Stimulated activated CD8-positive, alpha-beta memory T cell treated with anti-CD3 and anti-CD28 coated beads, Interleukin-2, amount 100 ng/mL, for 48 hours (primary cell): ENCODE results near the gene MTA3.
"Not testable (repeated sequence)": the region's sequence is repeated elsewhere in the genome, so short reads cannot be mapped to it uniquely, and the experiment has no call there.

Source experiments
- DNase-seq, 2 donors: peaks; one replicate each; pipeline ENCODE4 v3.0.0-alpha.2; 2020; ENCODE audit warnings: low read depth in 2 of 2

MTA3 gene

GRCh38 chr2:42567364-42567763 is 1.1 kb upstream of the MTA3 start:
- DNase-seq: no peak

DNA sequence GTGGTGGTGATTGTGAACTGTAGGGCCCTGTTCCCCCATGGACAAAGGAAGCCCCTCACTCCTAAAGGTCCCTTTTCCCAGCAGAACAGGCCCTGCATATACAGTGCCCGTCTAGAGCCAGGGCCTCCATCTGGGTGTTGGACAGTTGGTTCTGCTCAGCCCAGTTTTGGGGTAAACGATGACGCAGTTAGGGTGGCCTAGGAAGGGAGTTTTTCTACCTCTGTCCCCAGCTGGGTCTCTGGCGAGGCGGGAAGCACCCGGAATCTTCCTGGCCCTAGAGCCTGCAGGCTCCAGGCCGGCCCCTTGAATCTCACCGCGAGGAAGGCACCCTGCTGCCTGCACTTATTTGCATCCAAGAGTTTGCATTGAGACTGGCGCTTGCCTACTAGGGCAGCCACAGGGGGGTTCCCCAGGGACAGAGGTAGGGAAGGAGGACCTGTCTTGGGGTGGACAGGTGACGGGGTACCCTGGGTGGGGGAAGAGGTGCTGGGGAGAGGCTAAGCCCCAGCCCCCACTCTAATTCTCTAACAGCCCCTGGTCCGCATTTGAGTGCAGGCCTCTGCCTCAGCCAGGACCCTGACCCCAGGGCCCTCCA is 529 bp upstream of the MTA3 start:
- DNase-seq: no peak

GRCh38 chr2:42569116-42569711 is 782 bp downstream of the MTA3 start:
- no peak for DNase-seq

DNA sequence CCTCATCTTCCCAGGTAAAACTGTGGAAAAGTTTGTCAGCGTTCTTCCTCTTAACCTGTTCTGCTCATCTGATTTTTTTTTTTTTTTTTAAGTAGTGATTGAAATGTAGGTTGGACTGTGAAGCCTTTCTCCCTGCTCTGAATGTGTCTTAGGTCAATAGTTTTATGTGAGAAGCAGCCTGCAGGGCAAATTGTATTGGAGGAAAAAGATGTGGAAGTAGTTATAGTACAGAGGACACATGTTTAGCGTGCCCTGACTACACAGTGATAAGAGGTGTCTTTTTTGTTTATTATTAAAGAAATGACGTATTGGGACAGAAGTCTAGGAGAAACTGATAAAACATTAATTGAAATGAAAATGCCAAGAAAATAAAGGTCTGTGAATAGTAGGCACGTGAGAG is 1.5 kb downstream of the MTA3 start:
- DNase-seq: no peak

DNA sequence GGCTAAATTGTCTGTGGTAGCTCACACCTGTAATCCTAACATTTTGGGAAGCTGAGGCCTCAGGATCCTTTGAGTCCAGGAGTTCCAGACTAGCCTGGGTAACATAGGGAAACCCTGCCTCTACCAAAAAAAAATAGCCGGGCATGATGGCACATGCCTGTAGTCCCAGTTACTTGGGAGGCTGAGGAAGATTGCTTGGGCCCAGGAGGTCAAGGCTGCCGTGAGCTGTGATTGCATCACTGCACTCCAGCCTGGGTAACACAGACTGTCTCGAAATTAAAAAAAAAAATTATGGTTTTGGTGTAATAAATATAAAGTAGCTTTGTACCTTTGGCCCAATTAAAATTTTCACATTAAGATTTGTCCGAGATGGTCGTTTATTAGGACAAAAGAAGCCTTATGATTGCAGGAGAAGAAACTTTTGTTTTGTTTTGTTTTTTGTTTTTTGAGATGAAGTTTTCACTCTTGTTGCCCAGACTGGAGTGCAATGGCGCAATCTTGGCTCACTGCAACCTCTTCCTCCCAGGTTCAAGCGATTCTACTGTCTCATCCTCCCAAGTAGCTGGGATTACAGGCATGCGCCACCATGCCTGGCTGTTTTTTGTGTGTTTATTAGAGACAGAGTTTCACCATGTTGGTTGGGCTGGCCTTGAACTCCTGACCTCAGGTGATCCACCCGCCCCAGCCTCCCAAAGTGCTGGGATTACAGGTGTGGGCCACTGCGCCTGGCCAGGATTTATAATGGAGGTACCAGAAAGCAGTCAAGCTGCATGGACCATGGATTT is 4.1 kb downstream of the MTA3 start:
- no peak for DNase-seq

GRCh38 chr2:42573256-42573655 is 4.8 kb downstream of the MTA3 start:
- DNase-seq: no peak

DNA sequence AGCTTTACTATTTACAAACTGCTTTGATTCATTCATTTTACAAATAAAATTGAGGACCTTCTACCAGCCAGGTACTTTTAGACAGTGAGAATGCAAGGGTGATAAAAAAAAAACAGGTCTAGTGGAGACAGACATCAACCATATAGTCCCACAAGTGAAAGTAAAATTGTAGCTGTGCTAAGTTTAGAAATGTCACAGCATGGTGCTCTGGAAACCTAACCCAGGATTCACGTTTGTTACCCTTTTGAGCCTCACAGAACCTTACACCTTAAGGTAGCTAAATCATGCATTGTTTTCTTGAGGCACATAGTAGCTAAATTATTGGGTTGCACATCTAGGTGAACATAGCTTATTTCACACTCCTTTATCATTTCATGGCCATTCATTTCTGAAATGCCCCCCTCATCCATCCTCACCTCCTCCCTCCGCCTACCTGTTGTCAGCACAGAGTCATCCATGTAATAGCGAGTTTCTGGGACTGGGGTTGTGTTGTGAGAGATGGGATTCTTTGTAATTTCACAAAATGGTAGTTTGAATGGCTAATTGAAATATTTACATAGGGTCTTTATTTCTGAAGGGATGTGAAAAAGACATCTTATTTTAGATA is 7.1 kb downstream of the MTA3 start:
- no peak for DNase-seq

DNA sequence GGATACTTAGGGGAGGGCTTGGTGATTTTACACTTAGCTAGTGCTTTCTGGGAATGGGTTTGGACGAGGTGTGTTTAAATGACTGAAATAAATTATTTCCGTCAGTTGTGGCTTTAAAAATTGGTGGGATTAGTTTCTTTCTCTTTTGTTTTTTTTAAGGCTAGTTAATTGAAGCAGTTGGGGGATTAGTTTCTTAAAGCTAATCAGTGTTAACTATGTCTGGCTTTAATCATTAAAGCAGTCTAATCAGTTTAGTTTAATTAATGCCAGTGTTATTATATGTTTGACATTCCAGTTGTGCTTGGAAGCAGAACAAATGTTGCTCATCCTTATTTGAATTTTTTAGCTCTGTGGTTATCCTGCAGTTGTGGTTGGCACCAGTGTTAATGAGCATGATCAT is 10.2 kb downstream of the MTA3 start:
- DNase-seq: no peak

GRCh38 chr2:42581257-42581656 is 12.8 kb downstream of the MTA3 start:
- no peak for DNase-seq

- not testable (repeated sequence) for DNase-seq
Measured at GRCh38 chr2:42584628-42585027, 16.2 kb downstream of the MTA3 start.

- no peak for DNase-seq
Measured at GRCh38 chr2:42585779-42586178, 17.3 kb downstream of the MTA3 start.

GRCh38 chr2:42587526-42588117 is 19.2 kb downstream of the MTA3 start:
- no peak for DNase-seq

GRCh38 chr2:42588121-42588520 is 19.7 kb downstream of the MTA3 start:
- DNase-seq: no peak

GRCh38 chr2:42590176-42590575 is 21.7 kb downstream of the MTA3 start:
- no peak for DNase-seq

GRCh38 chr2:42593282-42593681 is 24.9 kb downstream of the MTA3 start:
- no peak for DNase-seq

DNA sequence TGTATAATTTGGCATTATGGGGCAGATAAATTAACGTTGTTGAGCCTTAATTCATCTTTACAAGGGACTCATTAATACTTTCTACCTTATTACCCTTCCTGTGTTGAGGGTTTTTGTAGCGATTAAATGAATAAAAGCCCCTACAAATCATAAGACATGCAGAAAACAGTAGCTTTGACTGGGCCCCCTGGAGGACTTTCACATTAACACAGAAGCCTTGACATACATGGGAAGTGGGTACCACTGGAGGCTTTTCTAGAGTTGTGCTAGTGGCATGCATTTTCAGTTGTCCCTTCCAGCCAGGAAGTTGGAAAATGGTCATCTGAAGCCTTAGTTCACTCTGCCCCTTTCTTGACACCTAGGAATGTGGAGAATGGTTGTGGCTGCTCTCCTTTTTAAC is 30.2 kb downstream of the MTA3 start:
- DNase-seq: no peak

DNA sequence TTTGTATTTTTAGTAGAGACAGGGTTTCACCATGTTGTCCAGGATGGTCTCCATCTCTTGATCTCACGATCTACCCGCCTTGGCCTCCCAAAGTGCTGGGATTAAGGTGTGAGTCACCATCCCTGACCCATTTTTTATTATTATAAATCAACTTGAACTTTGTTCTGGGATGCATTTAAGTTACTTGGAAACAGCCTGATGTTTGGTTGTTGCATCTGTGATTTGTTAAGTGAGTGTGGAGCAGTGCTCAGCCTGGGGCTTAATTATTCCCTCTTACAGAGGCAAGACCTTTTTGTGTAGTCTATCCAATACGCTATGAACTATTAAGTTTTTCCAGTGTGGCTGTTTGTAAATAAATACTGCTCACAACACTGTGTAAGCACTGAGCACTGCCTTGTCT is 32.6 kb downstream of the MTA3 start:
- no peak for DNase-seq

- no peak for DNase-seq
Measured at GRCh38 chr2:42602218-42602875, 33.9 kb downstream of the MTA3 start.

DNA sequence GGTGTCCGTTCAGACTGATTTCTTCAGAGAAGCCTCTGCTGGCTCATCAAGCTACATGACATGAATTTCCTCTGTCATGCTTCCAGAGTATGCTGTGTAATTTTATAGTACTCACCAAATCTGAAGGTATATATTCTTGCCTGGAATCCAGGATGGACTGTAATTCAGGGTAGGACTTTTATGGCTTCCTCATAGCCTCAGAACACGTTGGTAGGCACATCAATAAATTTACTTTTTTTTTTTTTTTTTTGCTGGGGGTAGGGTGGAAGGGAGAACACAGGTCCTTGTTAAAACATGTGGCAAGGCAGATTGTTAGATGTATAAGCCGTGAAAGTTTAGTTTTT is 34.4 kb downstream of the MTA3 start:
- no peak for DNase-seq

GRCh38 chr2:42604341-42604867 is 36.0 kb downstream of the MTA3 start:
- not testable (repeated sequence) for DNase-seq

DNA sequence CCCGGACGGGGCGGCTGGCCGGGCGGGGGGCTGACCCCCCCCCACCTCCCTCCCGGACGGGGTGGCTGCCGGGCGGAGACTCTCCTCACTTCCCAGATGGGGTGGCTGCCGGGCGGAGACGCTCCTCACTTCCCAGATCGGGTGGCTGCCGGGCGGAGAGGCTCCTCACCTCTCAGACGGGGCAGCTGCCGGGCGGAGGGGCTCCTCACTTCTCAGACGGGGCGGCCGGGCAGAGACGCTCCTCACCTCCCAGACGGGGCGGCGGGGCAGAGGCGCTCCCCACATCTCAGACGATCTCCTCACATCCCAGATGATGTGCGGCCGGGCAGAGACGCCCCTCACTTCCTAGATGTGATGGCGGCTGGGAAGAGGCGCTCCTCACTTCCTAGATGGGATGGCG is 37.7 kb downstream of the MTA3 start:
- DNase-seq: not testable (repeated sequence)
